Muscle layer of colon (tissue), 2 donors: ENCODE measurements around the gene SRGAP1.

Experiments
- H3K27ac ChIP-seq: one replicate; pipeline ENCODE4 v1.7.0; 2013; ENCODE audit warnings: low read depth, mild to moderate bottlenecking, low read length, moderate library complexity
- H3K27me3 ChIP-seq, 2 donors: one replicate each; pipeline ENCODE4 v1.7.0; 2013; ENCODE audit warnings: low read length in 2 of 2, mild to moderate bottlenecking in 2 of 2; ENCODE audit not compliant: insufficient read depth in 2 of 2, control insufficient read depth in 1 of 2
- H3K36me3 ChIP-seq: one replicate; pipeline ENCODE4 v1.7.0; 2013; ENCODE audit warnings: mild to moderate bottlenecking, low read length; ENCODE audit not compliant: insufficient read depth
- H3K4me1 ChIP-seq: one replicate; pipeline ENCODE4 v1.7.0; 2013; ENCODE audit warnings: mild to moderate bottlenecking, low read length; ENCODE audit not compliant: insufficient read depth
- H3K4me3 ChIP-seq, 2 donors: one replicate each; pipeline ENCODE4 v1.7.0; 2013; ENCODE audit warnings: low read length in 2 of 2, low read depth in 1 of 2, mild to moderate bottlenecking in 1 of 2, moderate library complexity in 1 of 2
- H3K9ac ChIP-seq: one replicate; pipeline ENCODE4 v1.7.0; 2013; ENCODE audit warnings: low read length
- H3K9me3 ChIP-seq: one replicate; pipeline ENCODE4 v1.7.0; 2013; ENCODE audit warnings: mild to moderate bottlenecking, low read length
- donor health status: abdominal sarcoma.
- donor health status: Adenocarcinoma of cecum.

The SRGAP1 gene

GRCh38 chr12:64172143-64172970 is 327.9 kb downstream of the SRGAP1 start:
- H3K4me1 ChIP-seq: no peaks in the 10 kb centered on the region
- H3K27me3 ChIP-seq: no peaks in the 10 kb centered on the region
- no peak overlapping the region for H3K9ac ChIP-seq
- H3K36me3 ChIP-seq: no peaks in the 10 kb centered on the region
- H3K27ac ChIP-seq: no peak overlapping the region
- H3K4me3 ChIP-seq: no peak overlapping the region
- no peaks in the 10 kb centered on the region for H3K9me3 ChIP-seq

- Histone ChIP-seq H3K27ac (no peak overlapping the region), H3K9me3 (no peaks in the 10 kb centered on the region), H3K4me3 (no peak overlapping the region), H3K9ac (no peak overlapping the region), H3K4me1 (no peaks in the 10 kb centered on the region), H3K36me3 (no peaks in the 10 kb centered on the region), H3K27me3 (no peaks in the 10 kb centered on the region)
These were observed 329.0 kb downstream of the SRGAP1 start for GRCh38 chr12:64173456-64173855.

GRCh38 chr12:64175254-64175945 is 330.9 kb downstream of the SRGAP1 start:
- H3K27ac ChIP-seq: no peak overlapping the region
- no peak overlapping the region for H3K9ac ChIP-seq
- H3K4me1 ChIP-seq: no peaks in the 10 kb centered on the region
- H3K36me3 ChIP-seq: no peaks in the 10 kb centered on the region
- no peaks in the 10 kb centered on the region for H3K27me3 ChIP-seq
- H3K9me3 ChIP-seq: no peaks in the 10 kb centered on the region
- no peak overlapping the region for H3K4me3 ChIP-seq

GRCh38 chr12:64177001-64177400 is 332.5 kb downstream of the SRGAP1 start:
- Histone ChIP-seq H3K27me3 (no peaks in the 10 kb centered on the region), H3K4me3 (no peak overlapping the region), H3K27ac (no peak overlapping the region)

GRCh38 chr12:64178122-64178521 is 333.6 kb downstream of the SRGAP1 start:
- Histone ChIP-seq H3K27ac (no peak overlapping the region), H3K4me1 (peaks cover 3% of the 10 kb centered on the region), H3K9me3 (no peaks in the 10 kb centered on the region), H3K9ac (no peak overlapping the region), H3K27me3 (no peaks in the 10 kb centered on the region), H3K4me3 (no peak overlapping the region), H3K36me3 (no peaks in the 10 kb centered on the region)

More at GRCh38 chr12:64177001-64177400, 332.5 kb downstream of the SRGAP1 start:
- Histone ChIP-seq H3K9me3 (no peaks in the 10 kb centered on the region), H3K9ac (no peak overlapping the region), H3K36me3 (no peaks in the 10 kb centered on the region), H3K4me1 (peaks cover 3% of the 10 kb centered on the region)

- H3K9me3 ChIP-seq: no peaks in the 10 kb centered on the region
- peaks cover 3% of the 10 kb centered on the region for H3K4me1 ChIP-seq
- H3K4me3 ChIP-seq: no peak overlapping the region
- no peak overlapping the region for H3K27ac ChIP-seq
- no peaks in the 10 kb centered on the region for H3K27me3 ChIP-seq
- H3K9ac ChIP-seq: no peak overlapping the region
- no peaks in the 10 kb centered on the region for H3K36me3 ChIP-seq
These were observed 336.5 kb downstream of the SRGAP1 start for GRCh38 chr12:64180951-64181350.

GRCh38 chr12:64181430-64182291 is 337.2 kb downstream of the SRGAP1 start:
- H3K9ac ChIP-seq: no peak overlapping the region
- H3K27ac ChIP-seq: no peak overlapping the region
- H3K9me3 ChIP-seq: no peaks in the 10 kb centered on the region

GRCh38 chr12:64184216-64184615 is 339.7 kb downstream of the SRGAP1 start:
- Histone ChIP-seq H3K4me3 (no peak overlapping the region), H3K36me3 (no peaks in the 10 kb centered on the region), H3K9me3 (no peaks in the 10 kb centered on the region), H3K27me3 (no peaks in the 10 kb centered on the region), H3K4me1 (peaks cover 3% of the 10 kb centered on the region), H3K27ac (no peak overlapping the region), H3K9ac (no peak overlapping the region)

More at GRCh38 chr12:64181430-64182291, 337.2 kb downstream of the SRGAP1 start:
- Histone ChIP-seq H3K4me1 (peaks cover 3% of the 10 kb centered on the region), H3K4me3 (no peak overlapping the region), H3K36me3 (no peaks in the 10 kb centered on the region), H3K27me3 (no peaks in the 10 kb centered on the region)

- H3K27me3 ChIP-seq: no peaks in the 10 kb centered on the region
- no peak overlapping the region for H3K9ac ChIP-seq
- H3K36me3 ChIP-seq: no peaks in the 10 kb centered on the region
- H3K9me3 ChIP-seq: no peaks in the 10 kb centered on the region
- no peaks in the 10 kb centered on the region for H3K4me1 ChIP-seq
- no peak overlapping the region for H3K27ac ChIP-seq
- no peak overlapping the region for H3K4me3 ChIP-seq
These were observed 342.3 kb downstream of the SRGAP1 start for GRCh38 chr12:64186789-64187188.

- H3K9ac ChIP-seq: no peak overlapping the region
- no peaks in the 10 kb centered on the region for H3K27me3 ChIP-seq
- H3K4me1 ChIP-seq: no peaks in the 10 kb centered on the region
- H3K36me3 ChIP-seq: no peaks in the 10 kb centered on the region
- no peak overlapping the region for H3K4me3 ChIP-seq
- no peak overlapping the region for H3K27ac ChIP-seq
- no peaks in the 10 kb centered on the region for H3K9me3 ChIP-seq
These were observed 342.9 kb downstream of the SRGAP1 start for GRCh38 chr12:64187370-64187769.

GRCh38 chr12:64187794-64188193 is 343.3 kb downstream of the SRGAP1 start:
- no peak overlapping the region for H3K9ac ChIP-seq
- no peaks in the 10 kb centered on the region for H3K27me3 ChIP-seq
- no peak overlapping the region for H3K27ac ChIP-seq
- H3K36me3 ChIP-seq: no peaks in the 10 kb centered on the region
- H3K9me3 ChIP-seq: no peaks in the 10 kb centered on the region
- no peak overlapping the region for H3K4me3 ChIP-seq
- H3K4me1 ChIP-seq: no peaks in the 10 kb centered on the region
